K562 (cell line): ENCODE results near the gene PRR15L. TPM values are rescaled to one million over a fixed set of nuclear protein-coding genes. Genes with fewer than 3 reads are reported as not detected.

Experiments
- ATAC-seq: fragments of 200-7000 bp; cut with Tn5 transposase; 3 replicates; pipeline ENCODE4 v1.9.1; 2020; ENCODE audit warnings: moderate library complexity
- BruUV-seq: library from RNA; stranded (reverse); fragments of 400-500 nt; replicated peaks from 2 replicates; lab custom pipeline; 2021; lab: Mats Ljungman, UMichigan
- CTCF ChIA-PET: fragments of 300-600 bp; formaldehyde crosslinking; extraction: SDS; loops from one replicate; lab custom pipeline; 2021; ENCODE audit warnings: low intra/inter-chr PET ratio; lab: Yijun Ruan, JAX
- POLR2A ChIA-PET: fragments of 300-600, 350-650 bp; sonication (Branson Sonifier 250); formaldehyde crosslinking; extraction: SDS; loops from one replicate; lab custom pipeline; 2021; ENCODE audit warnings: antibody characterized with exemption, inconsistent platforms; lab: Yijun Ruan, JAX
- DNase-seq, 4 experiments: peaks; one replicate each; pipeline versions ENCODE4 v3.0.0 to v3.0.0-alpha.2; 2011 to 2018; ENCODE audit warnings: low spot score in 3 of 4, mixed read lengths in 3 of 4; ENCODE audit errors: extremely low read depth in 1 of 4
- FAIRE-seq: peaks from 2 replicates; lab custom pipeline; 2011; peaks lifted over from hg19 to GRCh38; lab: Jason Lieb, UNC
- H2AFZ ChIP-seq: 2 replicates; pipeline ENCODE4 v1.6.0; 2011; ENCODE audit warnings: low read depth, low read length, control low read depth, inconsistent platforms
- H3K27ac ChIP-seq: fragments of 200-600 bp; 3 replicates; pipeline ENCODE4 v1.8.0; 2011; ENCODE audit warnings: low read depth, mild to moderate bottlenecking, control low read depth, inconsistent platforms, low read length, moderate library complexity, mixed read lengths; ENCODE audit errors: extremely low read depth
- H3K27me3 ChIP-seq, 2 experiments: fragments of 300-600 bp in 1 of 2; 2 replicates in 1 of 2; 3 replicates in 1 of 2; pipeline versions ENCODE4 v1.6.0 to v1.8.0; 2011; ENCODE audit warnings: inconsistent platforms in 2 of 2, low read length in 2 of 2, mild to moderate bottlenecking in 1 of 2, mixed read lengths in 1 of 2, moderate library complexity in 1 of 2; ENCODE audit not compliant: control insufficient read depth in 2 of 2, insufficient read depth in 2 of 2
- H3K36me3 ChIP-seq: fragments of 300-600 bp; 3 replicates; pipeline ENCODE4 v1.8.0; 2011; ENCODE audit warnings: mild to moderate bottlenecking, low read length, inconsistent platforms; ENCODE audit not compliant: control insufficient read depth, insufficient read depth
- H3K4me1 ChIP-seq, 2 experiments: fragments of 200-600 bp in 1 of 2; replicated peaks in 1 of 2; 2 replicates in 1 of 2; 3 replicates in 1 of 2; pipeline versions ENCODE4 v1.5.1 to v1.8.0; 2011; ENCODE audit warnings: inconsistent platforms in 2 of 2, low read length in 2 of 2, mild to moderate bottlenecking in 1 of 2, mixed read lengths in 1 of 2, moderate library complexity in 1 of 2; ENCODE audit not compliant: control insufficient read depth in 2 of 2, insufficient read depth in 2 of 2
- H3K4me2 ChIP-seq: 2 replicates; pipeline ENCODE4 v1.6.1; 2011; ENCODE audit warnings: low read length, control low read depth, inconsistent platforms, mixed read lengths; ENCODE audit not compliant: insufficient read depth
- H3K4me3 ChIP-seq: fragments of 200-600 bp; sonication (generic), shearing (Covaris generic); 2 replicates; pipeline ENCODE4 v1.5.1; 2016; ENCODE audit warnings: control low read depth, inconsistent platforms
- H3K79me2 ChIP-seq: fragments of 200-600 bp; 3 replicates; pipeline ENCODE4 v1.8.0; 2011; ENCODE audit warnings: low read length, inconsistent platforms; ENCODE audit not compliant: control insufficient read depth, insufficient read depth
- H3K9ac ChIP-seq, 2 experiments: 2 replicates each; pipeline versions ENCODE4 v1.6.0 to v1.6.1; 2011; ENCODE audit warnings: low read depth in 2 of 2, low read length in 2 of 2, control low read depth in 1 of 2, inconsistent platforms in 1 of 2, mild to moderate bottlenecking in 1 of 2, mixed read lengths in 1 of 2; ENCODE audit not compliant: insufficient read depth in 1 of 2
- H3K9me1 ChIP-seq: one replicate; pipeline ENCODE4 v1.6.0; 2011; ENCODE audit warnings: inconsistent platforms, mild to moderate bottlenecking, low read length, moderate library complexity; ENCODE audit not compliant: control insufficient read depth, insufficient read depth
- H3K9me3 ChIP-seq: replicated peaks from 2 replicates; pipeline ENCODE4 v1.5.1; 2011; ENCODE audit warnings: low read depth, low read length, inconsistent platforms; ENCODE audit not compliant: control insufficient read depth, insufficient read depth
- H4K20me1 ChIP-seq: replicated peaks from 2 replicates; pipeline ENCODE4 v1.6.1; 2011; ENCODE audit warnings: low read length, inconsistent platforms, mixed read lengths; ENCODE audit not compliant: control insufficient read depth, insufficient read depth
- ELF1 ChIP-seq: fragments of 200-800 bp; sonication (Bioruptor generic); IDR thresholded peaks from 2 replicates; pipeline ENCODE4 v1.6.1; 2016; ENCODE audit warnings: missing genetic modification characterization, missing compliant biosample characterization
- FOXJ3 ChIP-seq: sonication (generic); formaldehyde crosslinking; IDR thresholded peaks from 2 replicates; pipeline ENCODE4 v1.4.0; 2020; ENCODE audit warnings: mild to moderate bottlenecking, missing genetic modification reagents
- GATA2 ChIP-seq: sonication (generic); formaldehyde crosslinking; IDR thresholded peaks from 2 replicates; pipeline ENCODE4 v1.4.0; 2020; ENCODE audit warnings: mild to moderate bottlenecking, missing genetic modification reagents
- HDAC1 ChIP-seq, 2 experiments: fragments of 450-650 bp; IDR thresholded peaks; 2 replicates each; pipeline ENCODE4 v1.6.1; 2016 to 2017; ENCODE audit warnings: inconsistent platforms in 1 of 2, mild to moderate bottlenecking in 1 of 2, moderate library complexity in 1 of 2
- NUFIP1 ChIP-seq: fragments of 450-650 bp; IDR thresholded peaks from 2 replicates; pipeline ENCODE4 v1.6.1; 2018; ENCODE audit not compliant: partially characterized antibody
- PURB ChIP-seq: sonication (generic); formaldehyde crosslinking; IDR thresholded peaks from 2 replicates; pipeline ENCODE4 v1.9.0; 2021; ENCODE audit warnings: low read depth, mild to moderate bottlenecking, missing genetic modification reagents
- RERE ChIP-seq: sonication (generic); formaldehyde crosslinking; IDR thresholded peaks from 2 replicates; pipeline ENCODE4 v1.8.0; 2023; ENCODE audit warnings: missing genetic modification reagents, mild to moderate bottlenecking, borderline replicate concordance
- ZBTB9 ChIP-seq: fragments of 450-650 bp; formaldehyde crosslinking; IDR thresholded peaks from 2 replicates; pipeline ENCODE4 v1.4.0; 2020; ENCODE audit warnings: mild to moderate bottlenecking, moderate library complexity
- ZNF57 ChIP-seq: fragments of 450-650 bp; formaldehyde crosslinking; IDR thresholded peaks from 2 replicates; pipeline ENCODE4 v1.4.0; 2020; ENCODE audit warnings: mild to moderate bottlenecking, moderate library complexity
- ZNF668 ChIP-seq: fragments of 250-450 bp; sonication (Bioruptor Pico); IDR thresholded peaks from 2 replicates; pipeline ENCODE4 v1.8.0; 2022; ENCODE audit warnings: mild to moderate bottlenecking, inconsistent platforms
- WGBS: fragments of 100-300 bp; shearing (Covaris generic); methylation state at CpG from one replicate; pipeline ENCODE4 v1.1.6; 2016; ENCODE audit warnings: low coverage, mixed read lengths; ENCODE audit not compliant: insufficient coverage; ENCODE audit errors: missing lambda C conversion rate; 5-methylcytosine and 5-hydroxymethylcytosine counted together
- in situ Hi-C: fragments of 300-500 bp; cut with MboI; formaldehyde crosslinking; loops from 4 replicates; pipeline ENCODE4 v1.15.0; 2018; ENCODE audit warnings: inconsistent platforms, mixed read lengths
- intact Hi-C: fragments of 100-400 bp; cut with micrococcal nuclease; formaldehyde crosslinking; loops from 2 replicates; pipeline ENCODE4 v1.14.2; 2022
- polyA plus RNA-seq, 8 experiments: library from polyadenylated mRNA; depleted of rRNA in 4 of 8; stranded (reverse) in 5 of 8; unstranded in 3 of 8; fragments of >200 nt; fragmentation: Nextera tagmentation in 2 of 8; fragmentation: Illumina TruSeq in 1 of 8; extraction: Ambion mirVana in 2 of 8; extraction: Trizol in 1 of 8; gene quantifications; 2 replicates each; pipeline versions ENCODE4 v1.2.1 to v1.2.3, GENCODE V29; 2011 to 2014; ENCODE audit warnings: inconsistent platforms in 1 of 8, missing spikeins in 1 of 8
- total RNA-seq, 7 experiments: library from RNA; depleted of rRNA in 6 of 7; stranded (reverse); fragments of >200 nt in 6 of 7; fragmentation: Illumina TruSeq in 2 of 7; extraction: Trizol in 2 of 7; gene quantifications; 2 replicates each; pipeline versions ENCODE4 v1.2.1 to v1.2.3, GENCODE V29; 2011 to 2021; ENCODE audit warnings: low replicate concordance in 1 of 7
- TF ChIP-seq, protein P1 (sequence below): fragments of 450-650 bp; formaldehyde crosslinking; IDR thresholded peaks from 2 replicates; pipeline ENCODE4 v1.4.0; 2020; ENCODE audit warnings: mild to moderate bottlenecking

Gene PRR15L
- total and polyA plus RNA-seq, 9 of the 15 experiments (the other 6 are each of a cell fraction or from before 2014, with no cell fraction given), result 0.03 TPM; not detected in 8

DNA sequence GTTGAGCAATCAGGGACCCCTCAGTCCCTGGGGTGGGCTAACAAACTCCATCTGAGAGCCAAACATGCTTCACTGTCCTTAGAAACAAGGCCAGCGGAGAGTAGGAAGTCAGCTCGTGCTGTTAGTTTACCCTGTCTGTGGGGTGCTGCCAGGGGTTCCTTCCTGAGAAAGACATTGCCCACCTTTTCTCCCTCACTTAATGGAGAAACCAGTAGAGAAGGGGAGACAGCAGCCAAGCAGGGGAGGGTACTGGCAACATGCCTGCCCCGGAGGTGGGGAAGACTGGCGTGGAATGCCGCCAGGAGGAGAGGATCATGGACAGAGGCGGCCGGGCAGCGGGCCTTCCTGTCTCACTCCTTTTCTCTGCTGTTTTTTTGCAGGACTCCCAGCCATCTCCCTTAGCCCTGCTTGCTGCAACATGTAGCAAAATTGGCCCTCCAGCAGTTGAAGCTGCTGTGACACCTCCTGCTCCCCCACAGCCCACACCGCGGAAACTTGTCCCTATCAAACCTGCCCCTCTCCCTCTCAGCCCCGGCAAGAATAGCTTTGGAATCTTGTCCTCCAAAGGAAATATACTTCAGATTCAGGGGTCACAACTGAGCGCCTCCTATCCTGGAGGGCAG, 41.8 kb downstream of the PRR15L start:
- in situ Hi-C loops, result no loop called here
- no peaks in the 10 kb centered on the region for H3K9me3 ChIP-seq
- 81% methylated on average over 7 of the region's 12 CpGs for WGBS
- BruUV-seq, result no TSS peak
- no peaks in the 10 kb centered on the region for H3K4me1 ChIP-seq
- TF ChIP-seq PURB (no peak), RERE (CRISPR knock-in tag) (no peak), ELF1 (tag) (no peak), ZBTB9 (CRISPR knock-in tag) (no peak), GATA2 (CRISPR knock-in tag) (no peak), ZNF668 (CRISPR knock-in tag) (no peak), HDAC1 (IDR thresholded peaks at IDR 0.05) (no peak), ZNF57 (CRISPR knock-in tag) (no peak), FOXJ3 (CRISPR knock-in tag) (no peak), NUFIP1 (no peak)
- TF ChIP-seq, protein P1, sequence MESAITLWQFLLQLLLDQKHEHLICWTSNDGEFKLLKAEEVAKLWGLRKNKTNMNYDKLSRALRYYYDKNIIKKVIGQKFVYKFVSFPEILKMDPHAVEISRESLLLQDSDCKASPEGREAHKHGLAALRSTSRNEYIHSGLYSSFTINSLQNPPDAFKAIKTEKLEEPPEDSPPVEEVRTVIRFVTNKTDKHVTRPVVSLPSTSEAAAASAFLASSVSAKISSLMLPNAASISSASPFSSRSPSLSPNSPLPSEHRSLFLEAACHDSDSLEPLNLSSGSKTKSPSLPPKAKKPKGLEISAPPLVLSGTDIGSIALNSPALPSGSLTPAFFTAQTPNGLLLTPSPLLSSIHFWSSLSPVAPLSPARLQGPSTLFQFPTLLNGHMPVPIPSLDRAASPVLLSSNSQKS (CRISPR knock-in tag), result no peak
- peaks cover 20% of the 10 kb centered on the region; the same call in 2 of the 3 replicates for H3K36me3 ChIP-seq
- H2AFZ ChIP-seq, result no peak overlapping the region
- no peak overlapping the region for H3K27ac ChIP-seq
- ChIA-PET POLR2A (interaction anchor here (0.7 to 1.0 kb wide), 3 partner anchors 10 to 66 kb away, joined by 3 to 4 read pairs (median 3); no protein-coding TSS in a partner anchor), CTCF (no interaction called here)
- no peak overlapping the region for H3K9ac ChIP-seq
- ATAC-seq (no peak), DNase-seq (no peak), FAIRE-seq (no peak)
- no peaks in the 10 kb centered on the region for H4K20me1 ChIP-seq
- no peaks in the 10 kb centered on the region for H3K9me1 ChIP-seq
- no peaks in the 10 kb centered on the region for H3K27me3 ChIP-seq
- H3K4me3 ChIP-seq, result no peak overlapping the region
- H3K79me2 ChIP-seq, result no peaks in the 10 kb centered on the region
- intact Hi-C loops, result no loop called here
- H3K4me2 ChIP-seq, result no peak overlapping the region
